Heart left ventricle (tissue), 16 donors: Measurements from ENCODE around the gene ATXN7. TPM values are rescaled to one million over a fixed set of nuclear protein-coding genes. Genes with fewer than 3 reads are reported as not detected.
A peak's percentile ranks its signal among the peaks of the same experiment; 100 is the strongest.

Experiments used
- ATAC-seq, 4 donors: fragments of 200-7000 bp; cut with Tn5 transposase; one replicate each; pipeline ENCODE4 v1.9.1; 2020 to 2022; ENCODE audit warnings: moderate library complexity in 4 of 4, mild to moderate bottlenecking in 3 of 4, moderate number of reproducible peaks in 1 of 4
- DNase-seq, 5 donors: peaks; one replicate each; pipeline ENCODE4 v3.0.0-alpha.2; 2020
- H3K27ac ChIP-seq, 12 donors: fragments of 200-600 bp; sonication (generic) in 4 of 12; one replicate each; pipeline versions ENCODE4 v1.5.0 to v1.8.0; 2016 to 2022; ENCODE audit warnings: mild to moderate bottlenecking in 2 of 12
- H3K27me3 ChIP-seq, 9 donors: fragments of 200-600 bp; sonication (generic) in 2 of 9; one replicate each; pipeline versions ENCODE4 v1.5.1 to v1.8.0; 2016 to 2022; ENCODE audit warnings: mild to moderate bottlenecking in 3 of 9
- H3K36me3 ChIP-seq, 9 donors: fragments of 200-600 bp; sonication (generic) in 2 of 9; one replicate each; pipeline versions ENCODE4 v1.5.0 to v1.8.0; 2018 to 2022; ENCODE audit warnings: mild to moderate bottlenecking in 2 of 9
- H3K4me1 ChIP-seq, 12 donors: fragments of 200-600 bp; sonication (generic) in 4 of 12; one replicate each; pipeline versions ENCODE4 v1.5.0 to v1.8.0; 2016 to 2022; ENCODE audit warnings: mild to moderate bottlenecking in 3 of 12
- H3K4me3 ChIP-seq, 12 donors: fragments of 200-600 bp; sonication (generic) in 4 of 12; one replicate each; pipeline versions ENCODE4 v1.5.0 to v1.8.0; 2017 to 2022; ENCODE audit warnings: mild to moderate bottlenecking in 9 of 12, moderate library complexity in 4 of 12
- H3K9me3 ChIP-seq, 12 donors: fragments of 200-600 bp; sonication (generic) in 4 of 12; one replicate each; pipeline versions ENCODE4 v1.5.0 to v1.8.0; 2016 to 2022; ENCODE audit warnings: mild to moderate bottlenecking in 1 of 12
- CTCF ChIP-seq, 12 donors: fragments of 200-600 bp; sonication (generic) in 4 of 12; IDR thresholded peaks; one replicate each; pipeline versions ENCODE4 v1.5.0 to v1.8.0; 2018 to 2022; ENCODE audit warnings: antibody characterized with exemption in 12 of 12, mild to moderate bottlenecking in 5 of 12
- POLR2A ChIP-seq, 2 donors: fragments of 450-650 bp; IDR thresholded peaks; one replicate each; pipeline ENCODE4 v1.6.1; 2017; ENCODE audit warnings: antibody characterized with exemption in 2 of 2, mild to moderate bottlenecking in 2 of 2, moderate library complexity in 2 of 2
- WGBS, 4 donors: extraction: QIAGEN DNeasy Blood & Tissue Kit in 2 of 4; methylation state at CpG; one replicate each; pipeline versions ENCODE4 v1.1.5 to v1.1.7; 2013 to 2018; 5-methylcytosine and 5-hydroxymethylcytosine counted together
- intact Hi-C, 10 donors: fragments of 100-400 bp; cut with DNase I; formaldehyde crosslinking; loops; one replicate each; pipeline versions ENCODE4 v1.11.1 to v1.14.2; 2022
- polyA plus RNA-seq, 2 donors: library from polyadenylated mRNA; stranded (reverse); fragments of 200-250 nt; gene quantifications; one replicate each; pipeline ENCODE4 v1.2.3, GENCODE V29; 2013
- total RNA-seq, 9 donors: library from RNA; depleted of rRNA in 2 of 9; stranded (reverse); fragments of >200 nt in 2 of 9; fragmentation: NEBNext Ultra II Directional in 3 of 9; extraction: Animal tissue kit (Norgen Biotek cat#: 25700) in 3 of 9; gene quantifications; one replicate each; pipeline versions ENCODE4 v1.1.0 to v1.2.4, GENCODE V29; 2016 to 2023
- donor health status: ischemic (EF 13 %, LVEDD 7.1; RV severe dilation, severe dysfunction).
- donor health status: healthy with polysubstance abuse.
- donor health status: DM: no; HTN: yes; CAD: no.
- donor health status: DM: no; HTN: no; CAD: no.
- donor health status: ischemic (EF 25% LVEDD 6.9; RV normal size, moderate dysfunction).
- donor health status: ischemic (EF 25% LVEDD 5.7; RV mildly dilated, moderate dysfunction).
- donor health status: healthy.
- donor health status: DM: yes; HTN: yes; CAD: no.
- donor health status: ischemic (EF 35%, LVEDD 5.7; RV mildly dilated, moderate dysfunction).
- donor health status: nonischemic (EF 11% LVEDD 7.7; RV severe dilation, severe dysfunction).
- donor health status: DM: yes; HTN: yes; CAD: no.
- donor health status: PGD.
- donor health status: ischemic (EF 29% LVEDD 5.4; RV normal size, mild dysfunction).
- donor health status: nonischemic (EF 23%, LVEDD 6.1; RV moderate dilation, normal function).

ATXN7 gene
- total and polyA plus RNA-seq, 11 donors, result 4.5 to 31.4 (median 16.7) TPM

- Histone ChIP-seq H3K27ac (no peak overlapping the region), H3K4me3 (no peak overlapping the region), H3K9me3 (peaks cover 0 to 4% (median 0%) of the 10 kb centered on the region in 12 donors), H3K36me3 (no peaks in the 10 kb centered on the region), H3K4me1 (peaks cover 0 to 8% (median 0%) of the 10 kb centered on the region in 12 donors), H3K27me3 (peaks cover 0 to 12% (median 0%) of the 10 kb centered on the region in 9 donors)
- WGBS, 4 donors, result 89 to 93% (median 90%) methylated on average over 4 of the region's 4 CpGs
- TF ChIP-seq CTCF (IDR thresholded peaks at IDR 0.05) (no peak), POLR2A (IDR thresholded peaks at IDR 0.05) (no peak)
- intact Hi-C loops, result loop anchor here in 2 of 10 donors (2.0 to 10.0 kb wide), 2 partner anchors 236 to 454 kb away; no protein-coding TSS in a partner anchor
- DNase-seq (no peak), ATAC-seq (no peak)
Measured at GRCh38 chr3:64029287-64029686, 165.6 kb downstream of the ATXN7 start.

GRCh38 chr3:64030741-64031140 is 167.1 kb downstream of the ATXN7 start:
- Histone ChIP-seq H3K9me3 (peaks cover 0 to 7% (median 0%) of the 10 kb centered on the region in 12 donors), H3K27ac (no peak overlapping the region), H3K27me3 (peaks cover 0 to 12% (median 0%) of the 10 kb centered on the region in 9 donors), H3K36me3 (no peaks in the 10 kb centered on the region), H3K4me1 (peaks cover 0 to 8% (median 0%) of the 10 kb centered on the region in 12 donors), H3K4me3 (peak overlapping the region in 9 of 12 donors; percentile 16 to 47 (median 34))
- peak; percentile 58 to 91 (median 87) for ATAC-seq
- TF ChIP-seq CTCF (IDR thresholded peaks at IDR 0.05) (peak; percentile 78 to 93 (median 88)), POLR2A (IDR thresholded peaks at IDR 0.05) (no peak)
- intact Hi-C loops, result loop anchor here (1.0 to 10.0 kb wide), 13 partner anchors 132 to 454 kb away; partner anchors contain the start of gene PRICKLE2 (in 3 of the 10)
- peak; percentile 66 to 79 (median 71) for DNase-seq
- WGBS, 4 donors, result 3 to 4% (median 4%) methylated on average over 16 of the region's 16 CpGs

GRCh38 chr3:64031540-64032508 is 168.2 kb downstream of the ATXN7 start:
- H3K4me1 ChIP-seq, result peaks cover 0 to 8% (median 0%) of the 10 kb centered on the region in 12 donors
- TF ChIP-seq POLR2A (IDR thresholded peaks at IDR 0.05), result no peak
- no peak for TF ChIP-seq CTCF (IDR thresholded peaks at IDR 0.05)
- H3K9me3 ChIP-seq, result peaks cover 0 to 7% (median 0%) of the 10 kb centered on the region in 12 donors
- ATAC-seq (no peak), DNase-seq (no peak)
- H3K36me3 ChIP-seq, result no peaks in the 10 kb centered on the region
- WGBS, 4 donors, result 81 to 87% (median 84%) methylated on average over 13 of the region's 13 CpGs
- H3K27ac ChIP-seq, result no peak overlapping the region
- no peak overlapping the region for H3K4me3 ChIP-seq
- peaks cover 0 to 12% (median 0%) of the 10 kb centered on the region in 9 donors for H3K27me3 ChIP-seq
- intact Hi-C loops, result loop anchor here (1.0 to 10.0 kb wide), 12 partner anchors 130 to 453 kb away; partner anchors contain the start of gene PRICKLE2 (in 3 of the 10)

- TF ChIP-seq POLR2A (IDR thresholded peaks at IDR 0.05), result no peak
- TF ChIP-seq CTCF (IDR thresholded peaks at IDR 0.05), result no peak
- no peak for DNase-seq
- peaks cover 0 to 7% (median 0%) of the 10 kb centered on the region in 12 donors for H3K9me3 ChIP-seq
- ATAC-seq, result no peak
- H3K27me3 ChIP-seq, result peaks cover 0 to 12% (median 0%) of the 10 kb centered on the region in 9 donors
- intact Hi-C loops, result loop anchor here in 9 of 10 donors (5.0 to 10.0 kb wide), 7 partner anchors 129 to 449 kb away; partner anchors contain the start of gene PRICKLE2 (in 2 of the 9)
- no peaks in the 10 kb centered on the region for H3K36me3 ChIP-seq
- 71 to 82% (median 76%) methylated on average over 2 of the region's 2 CpGs for WGBS, 4 donors
- H3K4me3 ChIP-seq, result no peak overlapping the region
- H3K4me1 ChIP-seq, result peaks cover 0 to 8% (median 0%) of the 10 kb centered on the region in 12 donors
- H3K27ac ChIP-seq, result no peak overlapping the region
Measured at GRCh38 chr3:64033069-64033468, 169.4 kb downstream of the ATXN7 start.
